ENCODE data around the gene SNCAIP. TPM values are rescaled to one million over a fixed set of nuclear protein-coding genes. Genes with fewer than 3 reads are reported as not detected.

The SNCAIP gene
- total RNA-seq, 3 donors from 2014 or later (not counting 1 experiment from before 2014, with no cell fraction given): 0.73 TPM; not detected in 2

DNA sequence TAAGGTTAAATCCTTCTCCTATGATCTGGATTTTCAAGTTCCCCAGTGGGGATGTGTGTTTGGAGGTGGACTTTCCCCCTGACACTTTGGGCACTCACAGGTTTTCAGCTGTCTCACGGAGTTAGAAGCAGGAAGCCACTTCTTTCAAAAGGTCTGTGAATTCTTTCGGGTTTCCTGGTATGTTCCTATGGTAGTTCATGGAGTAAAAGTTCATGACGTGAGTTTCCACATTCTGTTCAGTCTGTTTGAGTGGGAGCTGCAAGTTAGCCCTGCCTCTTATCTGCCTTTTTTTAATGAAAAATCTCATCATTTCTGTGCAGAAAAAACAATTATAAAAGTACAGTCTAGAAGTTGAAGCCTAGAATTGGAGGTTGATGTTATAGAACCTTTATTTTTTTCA lies 24.9 kb upstream of the SNCAIP start:
- Histone ChIP-seq H3K27ac (ENCODE audit: low read length) (no peak overlapping the region), H3K4me3 (ENCODE audit: low read length) (no peak overlapping the region), H3K4me1 (ENCODE audit: control insufficient read depth, insufficient read depth, low read length) (no peaks in the 10 kb centered on the region), H3K36me3 (ENCODE audit: control insufficient read depth, insufficient read depth, low read length) (no peaks in the 10 kb centered on the region), H3K27me3 (ENCODE audit: control insufficient read depth, insufficient read depth, low read length) (no peaks in the 10 kb centered on the region), H3K9me3 (ENCODE audit: control insufficient read depth, insufficient read depth, low read length) (peaks cover 3% of the 10 kb centered on the region)
- Mint-ChIP-seq H3K9me3 (peaks cover 5 to 8% of the 10 kb centered on the region in 2 donors), H3K4me3 (no peak overlapping the region), H3K36me3 (no peaks in the 10 kb centered on the region), H3K27me3 (ENCODE audit: low read depth in 2 of 2) (no peaks in the 10 kb centered on the region), H3K27ac (no peak overlapping the region), H3K4me1 (no peaks in the 10 kb centered on the region)
- 71% methylated on average over 3 of the region's 3 CpGs for whole genome bisulfite sequencing (ENCODE audit: insufficient coverage)
- DNase-seq (no peak), ATAC-seq (no peak)
- no peak for TF ChIP-seq CTCF (IDR thresholded peaks at IDR 0.05)
- intact Hi-C loops (cut with micrococcal nuclease): no loop called here

DNA sequence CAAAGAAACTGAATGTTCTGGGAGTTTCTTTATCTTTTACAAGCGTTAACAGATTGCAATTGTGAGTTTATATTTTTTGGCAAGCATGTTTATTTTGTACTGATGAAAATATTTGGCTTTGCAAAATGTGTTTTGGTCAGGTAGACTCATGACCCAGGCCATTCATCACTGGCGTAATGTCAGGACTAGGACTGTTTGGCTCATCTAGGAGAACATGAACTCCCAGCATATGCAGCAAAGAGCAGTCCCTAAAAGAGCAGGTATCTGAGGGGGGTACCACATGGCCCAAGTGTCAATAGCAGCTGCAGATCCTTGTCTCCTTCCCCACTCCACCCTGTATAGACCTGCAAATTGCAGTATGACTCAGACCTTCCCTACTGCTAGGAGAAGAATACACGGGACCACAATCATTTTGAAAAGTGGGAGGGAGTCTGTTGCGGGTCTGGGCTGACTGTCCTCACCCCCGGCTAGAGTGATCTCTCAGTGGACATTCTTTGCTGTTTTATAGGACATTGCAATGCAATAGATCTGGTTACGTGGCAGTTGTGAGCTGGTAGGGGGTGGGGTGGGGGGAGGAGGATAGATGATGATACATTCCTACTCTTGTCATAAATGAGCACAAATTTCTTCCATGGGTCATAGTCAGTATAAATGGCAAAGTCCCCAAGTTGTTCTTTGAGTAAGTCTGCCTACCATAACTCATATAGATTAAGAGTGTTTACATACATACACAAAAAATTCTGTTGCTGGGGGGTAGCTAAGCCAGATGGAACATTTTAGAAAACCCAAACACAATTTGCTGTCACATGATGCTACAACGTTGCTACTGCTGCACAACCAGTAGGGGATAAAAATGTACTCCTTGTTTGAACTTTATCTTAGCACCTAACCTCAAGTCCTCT lies 20.8 kb upstream of the SNCAIP start:
- no peak for TF ChIP-seq CTCF (IDR thresholded peaks at IDR 0.05)
- Mint-ChIP-seq H3K27me3 (ENCODE audit: low read depth in 2 of 2) (no peaks in the 10 kb centered on the region), H3K27ac (no peak overlapping the region), H3K36me3 (no peaks in the 10 kb centered on the region), H3K9me3 (peaks cover 2 to 4% of the 10 kb centered on the region in 2 donors), H3K4me3 (no peak overlapping the region), H3K4me1 (no peaks in the 10 kb centered on the region)
- Histone ChIP-seq H3K4me1 (ENCODE audit: control insufficient read depth, insufficient read depth, low read length) (no peaks in the 10 kb centered on the region), H3K36me3 (ENCODE audit: control insufficient read depth, insufficient read depth, low read length) (no peaks in the 10 kb centered on the region), H3K9me3 (ENCODE audit: control insufficient read depth, insufficient read depth, low read length) (peaks cover under 1% of the 10 kb centered on the region), H3K4me3 (ENCODE audit: low read length) (no peak overlapping the region), H3K27me3 (ENCODE audit: control insufficient read depth, insufficient read depth, low read length) (no peaks in the 10 kb centered on the region), H3K27ac (ENCODE audit: low read length) (no peak overlapping the region)
- DNase-seq (no peak), ATAC-seq (no peak)
- intact Hi-C loops (cut with micrococcal nuclease): no loop called here
- WGBS (ENCODE audit: insufficient coverage): 82% methylated on average over 6 of the region's 7 CpGs

- no peaks in the 10 kb centered on the region for H3K27me3 ChIP-seq (ENCODE audit: control insufficient read depth, insufficient read depth, low read length)
- H3K36me3 Mint-ChIP-seq: no peaks in the 10 kb centered on the region
- H3K4me3 Mint-ChIP-seq: no peak overlapping the region
- H3K9me3 Mint-ChIP-seq: peaks cover 2 to 4% of the 10 kb centered on the region in 2 donors
- H3K27me3 Mint-ChIP-seq (ENCODE audit: low read depth in 2 of 2): no peaks in the 10 kb centered on the region
- H3K4me1 Mint-ChIP-seq: no peaks in the 10 kb centered on the region
- ATAC-seq: no peak
- WGBS (ENCODE audit: insufficient coverage): no CpG with 5 or more reads among the region's 2 CpGs
- H3K27ac ChIP-seq (ENCODE audit: low read length): no peak overlapping the region
- H3K36me3 ChIP-seq (ENCODE audit: control insufficient read depth, insufficient read depth, low read length): no peaks in the 10 kb centered on the region
- no peak overlapping the region for H3K27ac Mint-ChIP-seq
- H3K9me3 ChIP-seq (ENCODE audit: control insufficient read depth, insufficient read depth, low read length): no peaks in the 10 kb centered on the region
- DNase-seq: no peak
- H3K4me3 ChIP-seq (ENCODE audit: low read length): no peak overlapping the region
- no peaks in the 10 kb centered on the region for H3K4me1 ChIP-seq (ENCODE audit: control insufficient read depth, insufficient read depth, low read length)
- no peak for TF ChIP-seq CTCF (IDR thresholded peaks at IDR 0.05)
- intact Hi-C loops (cut with micrococcal nuclease): no loop called here
Measured at GRCh38 chr5:122292332-122292731, 19.7 kb upstream of the SNCAIP start.

Measured in natural killer cell (primary cell).